ENCODE data around the gene DPCD. TPM values are rescaled to one million over a fixed set of nuclear protein-coding genes. Genes with fewer than 3 reads are reported as not detected.

The DPCD gene
- total RNA-seq, 1 experiment from 2014 or later: 20.3 TPM

- H3K27ac ChIP-seq: no peak overlapping the region
- no peaks in the 10 kb centered on the region for H3K9me2 ChIP-seq (ENCODE audit: insufficient read depth)
- BruUV-seq (replicated peaks): no TSS peak
- H4K20me1 ChIP-seq (ENCODE audit: insufficient read depth): no peaks in the 10 kb centered on the region
- H3K4me2 ChIP-seq: no peak overlapping the region
- H3K27me3 ChIP-seq (ENCODE audit: insufficient read depth, low read depth): no peaks in the 10 kb centered on the region
- no peak overlapping the region for H2AFZ ChIP-seq
- POLR2A ChIA-PET (ENCODE audit: unreplicated experiment): no interaction called here
- no peaks in the 10 kb centered on the region for H3K9me3 ChIP-seq (ENCODE audit: insufficient read depth, low read depth)
- intact Hi-C loops (cut with micrococcal nuclease; ENCODE audit: unreplicated experiment): no loop called here
- H3K4me1 ChIP-seq (replicated peaks; ENCODE audit: insufficient read depth): no peaks in the 10 kb centered on the region
- CTCF ChIA-PET: no interaction called here
- H3F3A ChIP-seq (ENCODE audit: insufficient read depth, low read depth): no peaks in the 10 kb centered on the region
- DNase-seq: no peak
- no peaks in the 10 kb centered on the region for H3K79me2 ChIP-seq (ENCODE audit: low read depth)
- H3K36me3 ChIP-seq (ENCODE audit: low read depth): no peaks in the 10 kb centered on the region
- no peak overlapping the region for H3K4me3 ChIP-seq
- TF ChIP-seq CTCF (conservative IDR thresholded peaks at IDR 0.05): no peak
- no peak for TF ChIP-seq EZH2 (IDR thresholded peaks at IDR 0.05; ENCODE audit: low read depth)
Measured at GRCh38 chr10:101656890-101657289, 68.8 kb downstream of the DPCD start.

GRCh38 chr10:101658975-101659374 is 70.9 kb downstream of the DPCD start:
- POLR2A ChIA-PET (ENCODE audit: unreplicated experiment): no interaction called here
- Histone ChIP-seq H3K27me3 (ENCODE audit: insufficient read depth, low read depth) (no peaks in the 10 kb centered on the region), H3F3A (ENCODE audit: insufficient read depth, low read depth) (no peaks in the 10 kb centered on the region), H3K4me3 (no peak overlapping the region), H3K9me2 (ENCODE audit: insufficient read depth) (no peaks in the 10 kb centered on the region), H3K27ac (no peak overlapping the region), H4K20me1 (ENCODE audit: insufficient read depth) (no peaks in the 10 kb centered on the region), H3K36me3 (ENCODE audit: low read depth) (no peaks in the 10 kb centered on the region), H2AFZ (no peak overlapping the region), H3K79me2 (ENCODE audit: low read depth) (no peaks in the 10 kb centered on the region), H3K4me2 (no peak overlapping the region), H3K4me1 (replicated peaks; ENCODE audit: insufficient read depth) (no peaks in the 10 kb centered on the region), H3K9me3 (ENCODE audit: insufficient read depth, low read depth) (no peaks in the 10 kb centered on the region)
- BruUV-seq (replicated peaks): no TSS peak
- no peak for TF ChIP-seq CTCF (conservative IDR thresholded peaks at IDR 0.05)
- TF ChIP-seq EZH2 (IDR thresholded peaks at IDR 0.05; ENCODE audit: low read depth): no peak
- DNase-seq: no peak
- intact Hi-C loops (cut with micrococcal nuclease; ENCODE audit: unreplicated experiment): no loop called here
- CTCF ChIA-PET: no interaction called here

Small RNA genes within 50 kb of the gene (microRNA-seq; reads per million reads assigned to microRNA genes)
- gene MIR3158-1 (ENCODE audit: borderline number of aligned reads, borderline replicate concordance) (not detected), gene MIR3158-2 (ENCODE audit: borderline number of aligned reads, borderline replicate concordance) (not detected)

Other genes starting within 250 kb of the DPCD start
- gene BTRC, start 234.2 kb upstream of the DPCD start, total RNA-seq (2021): 14.1 and 15.6 TPM in 2 replicates
- gene POLL, start 64 bp upstream of the DPCD start, total RNA-seq (2021): 30.3 and 31.5 TPM in 2 replicates
- gene FBXW4, start 106.8 kb downstream of the DPCD start, total RNA-seq (2021): 34.9 and 38.2 TPM in 2 replicates
- gene FGF8, start 187.8 kb downstream of the DPCD start, total RNA-seq (2021): not detected in 2 replicates
- 36.1 and 43.6 TPM in 2 replicates for gene NPM3, start 195.1 kb downstream of the DPCD start, total RNA-seq (2021)
- gene OGA, start 230.1 kb downstream of the DPCD start, total RNA-seq (2021): 79.8 and 82.0 TPM in 2 replicates

Data from PC-9 (cell line).